ENCODE measurements around the gene MARVELD1. TPM values are rescaled to one million over a fixed set of nuclear protein-coding genes. Genes with fewer than 3 reads are reported as not detected.

MARVELD1 gene
- total and polyA plus RNA-seq, 2 of the 13 experiments (the other 11 are each of a cell fraction or from before 2014, with no cell fraction given) = not detected

DNA sequence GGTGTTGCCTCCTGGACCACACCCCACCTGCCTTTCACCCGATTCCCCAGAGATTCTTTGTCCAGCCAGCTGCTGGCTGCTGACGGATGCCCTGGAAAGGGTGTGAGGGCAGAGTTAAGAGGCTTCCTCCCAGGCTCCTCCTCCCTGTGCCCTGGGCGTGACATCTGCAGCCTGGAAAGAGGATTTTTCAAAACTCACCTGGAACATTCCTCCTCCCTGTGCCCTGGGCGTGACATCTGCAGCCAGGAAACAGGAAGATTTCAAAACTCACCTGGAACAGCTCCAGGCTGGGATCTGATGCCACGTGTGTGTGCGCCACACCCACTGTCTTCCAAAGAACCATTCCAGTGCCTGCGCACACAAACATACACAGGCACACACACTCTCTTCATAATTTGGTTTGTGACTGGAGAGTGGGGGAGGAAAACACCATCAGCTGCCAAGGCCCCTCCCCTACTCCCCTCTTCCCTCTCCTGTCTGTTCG, 5.2 kb downstream of the MARVELD1 start (continued):
- TF ChIP-seq REXO4 (CRISPR knock-in tag; IDR thresholded peaks at IDR 0.05; ENCODE audit: borderline replicate concordance) (no peak), SALL1 (CRISPR knock-in tag; IDR thresholded peaks at IDR 0.05) (peak; percentile 15; the same call in 1 of the 2 replicates), THAP11 (CRISPR knock-in tag; IDR thresholded peaks at IDR 0.05) (no peak), ZNF709 (CRISPR knock-in tag; IDR thresholded peaks at IDR 0.05) (no peak), ZNF138 (CRISPR knock-in tag; IDR thresholded peaks at IDR 0.05; ENCODE audit: low read depth) (no peak), KDM6A (CRISPR knock-in tag; IDR thresholded peaks at IDR 0.05; ENCODE audit: low read depth) (no peak), POLR2A (IDR thresholded peaks at IDR 0.05; ENCODE audit: insufficient read depth in 1 of 2, low read depth in 2 of 2, low read length in 2 of 2) (no peak), SRSF9 (IDR thresholded peaks at IDR 0.05; ENCODE audit: borderline replicate concordance, insufficient read depth, low read depth, low read length, poor library complexity, severe bottlenecking) (no peak), ZFP82 (CRISPR knock-in tag; IDR thresholded peaks at IDR 0.05; ENCODE audit: borderline replicate concordance) (no peak), NR2C2 (CRISPR knock-in tag; IDR thresholded peaks at IDR 0.05; ENCODE audit: borderline replicate concordance) (no peak), EP300 (IDR thresholded peaks at IDR 0.05; ENCODE audit: low read depth in 2 of 2, low read length in 2 of 2) (no peak), EP300 (CRISPR knock-in tag; IDR thresholded peaks at IDR 0.05; ENCODE audit: borderline replicate concordance) (no peak), ZKSCAN1 (IDR thresholded peaks at IDR 0.05; ENCODE audit: low read length) (no peak), ZNF83 (CRISPR knock-in tag; IDR thresholded peaks at IDR 0.05; ENCODE audit: borderline replicate concordance) (no peak), ZFX (CRISPR knock-in tag; IDR thresholded peaks at IDR 0.05; ENCODE audit: low read depth) (no peak), SIX1 (CRISPR knock-in tag; IDR thresholded peaks at IDR 0.05; ENCODE audit: borderline replicate concordance) (no peak), SAP130 (CRISPR knock-in tag; IDR thresholded peaks at IDR 0.05; ENCODE audit: low read depth) (peak; percentile 83), ZNF256 (CRISPR knock-in tag; conservative IDR thresholded peaks at IDR 0.05) (no peak), SATB2 (CRISPR knock-in tag; IDR thresholded peaks at IDR 0.05) (no peak), MBD4 (IDR thresholded peaks at IDR 0.05; ENCODE audit: borderline replicate concordance, low read length) (no peak)
- TF ChIP-seq, protein P1, sequence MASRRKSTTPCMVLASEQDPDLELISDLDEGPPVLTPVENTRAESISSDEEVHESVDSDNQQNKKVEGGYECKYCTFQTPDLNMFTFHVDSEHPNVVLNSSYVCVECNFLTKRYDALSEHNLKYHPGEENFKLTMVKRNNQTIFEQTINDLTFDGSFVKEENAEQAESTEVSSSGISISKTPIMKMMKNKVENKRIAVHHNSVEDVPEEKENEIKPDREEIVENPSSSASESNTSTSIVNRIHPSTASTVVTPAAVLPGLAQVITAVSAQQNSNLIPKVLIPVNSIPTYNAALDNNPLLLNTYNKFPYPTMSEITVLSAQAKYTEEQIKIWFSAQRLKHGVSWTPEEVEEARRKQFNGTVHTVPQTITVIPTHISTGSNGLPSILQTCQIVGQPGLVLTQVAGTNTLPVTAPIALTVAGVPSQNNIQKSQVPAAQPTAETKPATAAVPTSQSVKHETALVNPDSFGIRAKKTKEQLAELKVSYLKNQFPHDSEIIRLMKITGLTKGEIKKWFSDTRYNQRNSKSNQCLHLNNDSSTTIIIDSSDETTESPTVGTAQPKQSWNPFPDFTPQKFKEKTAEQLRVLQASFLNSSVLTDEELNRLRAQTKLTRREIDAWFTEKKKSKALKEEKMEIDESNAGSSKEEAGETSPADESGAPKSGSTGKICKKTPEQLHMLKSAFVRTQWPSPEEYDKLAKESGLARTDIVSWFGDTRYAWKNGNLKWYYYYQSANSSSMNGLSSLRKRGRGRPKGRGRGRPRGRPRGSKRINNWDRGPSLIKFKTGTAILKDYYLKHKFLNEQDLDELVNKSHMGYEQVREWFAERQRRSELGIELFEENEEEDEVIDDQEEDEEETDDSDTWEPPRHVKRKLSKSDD (CRISPR knock-in tag; IDR thresholded peaks at IDR 0.05; ENCODE audit: low read depth) = no peak
- TF ChIP-seq, protein P2, sequence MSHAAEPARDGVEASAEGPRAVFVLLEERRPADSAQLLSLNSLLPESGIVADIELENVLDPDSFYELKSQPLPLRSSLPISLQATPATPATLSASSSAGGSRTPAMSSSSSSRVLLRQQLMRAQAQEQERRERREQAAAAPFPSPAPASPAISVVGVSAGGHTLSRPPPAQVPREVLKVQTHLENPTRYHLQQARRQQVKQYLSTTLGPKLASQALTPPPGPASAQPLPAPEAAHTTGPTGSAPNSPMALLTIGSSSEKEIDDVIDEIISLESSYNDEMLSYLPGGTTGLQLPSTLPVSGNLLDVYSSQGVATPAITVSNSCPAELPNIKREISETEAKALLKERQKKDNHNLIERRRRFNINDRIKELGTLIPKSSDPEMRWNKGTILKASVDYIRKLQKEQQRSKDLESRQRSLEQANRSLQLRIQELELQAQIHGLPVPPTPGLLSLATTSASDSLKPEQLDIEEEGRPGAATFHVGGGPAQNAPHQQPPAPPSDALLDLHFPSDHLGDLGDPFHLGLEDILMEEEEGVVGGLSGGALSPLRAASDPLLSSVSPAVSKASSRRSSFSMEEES (CRISPR knock-in tag; IDR thresholded peaks at IDR 0.05) = peak; percentile 64; the same call in 1 of the 2 replicates
- TF ChIP-seq, protein P3, sequence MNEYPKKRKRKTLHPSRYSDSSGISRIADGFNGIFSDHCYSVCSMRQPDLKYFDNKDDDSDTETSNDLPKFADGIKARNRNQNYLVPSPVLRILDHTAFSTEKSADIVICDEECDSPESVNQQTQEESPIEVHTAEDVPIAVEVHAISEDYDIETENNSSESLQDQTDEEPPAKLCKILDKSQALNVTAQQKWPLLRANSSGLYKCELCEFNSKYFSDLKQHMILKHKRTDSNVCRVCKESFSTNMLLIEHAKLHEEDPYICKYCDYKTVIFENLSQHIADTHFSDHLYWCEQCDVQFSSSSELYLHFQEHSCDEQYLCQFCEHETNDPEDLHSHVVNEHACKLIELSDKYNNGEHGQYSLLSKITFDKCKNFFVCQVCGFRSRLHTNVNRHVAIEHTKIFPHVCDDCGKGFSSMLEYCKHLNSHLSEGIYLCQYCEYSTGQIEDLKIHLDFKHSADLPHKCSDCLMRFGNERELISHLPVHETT (CRISPR knock-in tag; conservative IDR thresholded peaks at IDR 0.05) = no peak
- TF ChIP-seq, protein P4, sequence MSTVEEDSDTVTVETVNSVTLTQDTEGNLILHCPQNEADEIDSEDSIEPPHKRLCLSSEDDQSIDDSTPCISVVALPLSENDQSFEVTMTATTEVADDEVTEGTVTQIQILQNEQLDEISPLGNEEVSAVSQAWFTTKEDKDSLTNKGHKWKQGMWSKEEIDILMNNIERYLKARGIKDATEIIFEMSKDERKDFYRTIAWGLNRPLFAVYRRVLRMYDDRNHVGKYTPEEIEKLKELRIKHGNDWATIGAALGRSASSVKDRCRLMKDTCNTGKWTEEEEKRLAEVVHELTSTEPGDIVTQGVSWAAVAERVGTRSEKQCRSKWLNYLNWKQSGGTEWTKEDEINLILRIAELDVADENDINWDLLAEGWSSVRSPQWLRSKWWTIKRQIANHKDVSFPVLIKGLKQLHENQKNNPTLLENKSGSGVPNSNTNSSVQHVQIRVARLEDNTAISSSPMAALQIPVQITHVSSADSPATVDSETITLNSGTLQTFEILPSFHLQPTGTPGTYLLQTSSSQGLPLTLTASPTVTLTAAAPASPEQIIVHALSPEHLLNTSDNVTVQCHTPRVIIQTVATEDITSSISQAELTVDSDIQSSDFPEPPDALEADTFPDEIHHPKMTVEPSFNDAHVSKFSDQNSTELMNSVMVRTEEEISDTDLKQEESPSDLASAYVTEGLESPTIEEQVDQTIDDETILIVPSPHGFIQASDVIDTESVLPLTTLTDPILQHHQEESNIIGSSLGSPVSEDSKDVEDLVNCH (CRISPR knock-in tag; IDR thresholded peaks at IDR 0.05) = no peak

Data from HepG2 (cell line).